ENCODE data around the gene SLC26A6. TPM values are rescaled to one million over a fixed set of nuclear protein-coding genes. Genes with fewer than 3 reads are reported as not detected.

Gene SLC26A6
- total RNA-seq, 1 experiment from 2014 or later = 55.1 TPM

DNA sequence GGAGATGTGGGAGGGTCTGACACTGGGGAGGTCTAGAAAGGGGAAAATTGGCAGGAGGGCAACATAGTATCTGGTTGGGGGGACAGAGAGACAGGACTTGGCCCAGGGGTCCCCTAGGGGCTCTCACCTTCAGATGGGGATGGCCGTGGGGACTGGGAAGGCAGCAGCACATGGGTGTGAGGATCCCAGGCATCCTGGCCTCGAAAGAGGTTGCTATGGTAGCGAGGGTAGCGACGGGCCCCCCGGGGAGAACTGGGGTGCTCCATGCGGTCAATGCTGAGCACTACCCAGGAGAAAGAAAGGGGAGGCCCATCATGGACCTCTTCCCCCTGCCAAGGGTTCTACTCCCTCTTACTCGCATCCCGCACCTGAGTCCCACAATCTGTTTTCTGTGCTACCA lies 12.5 kb upstream of the SLC26A6 start (continued):
- TF ChIP-seq ZBTB33 (IDR thresholded peaks at IDR 0.05; ENCODE audit: extremely low read depth, insufficient replicate concordance, low read length) = no peak
- no peak for TF ChIP-seq CEBPB (IDR thresholded peaks at IDR 0.05; ENCODE audit: low read depth)
- TF ChIP-seq EZH2 (IDR thresholded peaks at IDR 0.05) = no peak
- no peak for TF ChIP-seq REST (IDR thresholded peaks at IDR 0.05; ENCODE audit: low read depth)

DNA sequence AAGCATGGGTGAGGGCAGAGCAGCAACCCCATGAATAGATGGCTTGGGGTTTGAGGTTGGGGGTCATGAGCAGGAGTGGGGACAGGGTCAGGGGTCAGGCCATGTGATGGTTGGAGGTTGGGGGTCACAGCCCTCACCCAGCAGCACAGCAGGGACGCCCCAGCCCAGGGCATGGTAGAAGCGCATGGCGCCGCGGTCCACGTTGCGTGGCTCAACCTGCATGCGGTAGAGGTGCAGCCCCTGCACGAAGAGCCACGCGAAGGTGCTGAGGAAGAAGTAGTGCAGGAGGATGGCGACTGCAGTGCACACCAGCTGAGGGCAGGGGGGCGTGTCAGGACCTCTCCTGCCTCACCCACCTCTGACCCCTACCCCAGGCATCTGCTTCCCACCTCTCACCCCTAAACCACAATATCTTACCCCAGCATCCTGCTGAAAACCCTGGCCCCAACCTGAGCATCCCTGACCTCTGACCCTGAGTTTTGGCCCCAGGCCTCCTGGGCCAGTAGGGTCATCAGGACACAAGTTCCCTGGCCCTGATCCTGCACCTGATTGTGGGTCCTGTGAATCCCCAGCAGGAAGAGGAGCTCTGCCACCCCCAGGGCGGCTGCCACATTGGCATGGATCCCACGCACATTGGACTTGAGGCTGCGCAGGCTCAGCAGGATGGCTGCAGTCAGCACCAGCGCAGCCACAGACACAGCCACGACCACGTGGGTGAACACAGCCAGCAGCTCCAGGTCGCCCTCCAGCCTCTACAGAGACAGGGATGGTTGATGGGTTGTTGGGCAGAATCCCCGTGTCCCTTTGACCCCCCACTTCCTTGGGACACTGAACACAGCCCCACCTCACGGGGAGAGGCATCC lies 9.9 kb upstream of the SLC26A6 start:
- Histone ChIP-seq H2AFZ (ENCODE audit: low read depth, low read length, poor library complexity, severe bottlenecking) (no peak overlapping the region), H3K9ac (ENCODE audit: low read length) (no peak overlapping the region), H3K36me3 (ENCODE audit: control insufficient read depth in 1 of 2, insufficient read depth in 2 of 2, low read length in 2 of 2) (no peaks in the 10 kb centered on the region), H3K4me3 (replicated peaks in 1 of 2; ENCODE audit: low read depth in 1 of 2, low read length in 2 of 2) (no peak overlapping the region), H3K79me2 (ENCODE audit: insufficient read depth, low read length) (no peaks in the 10 kb centered on the region), H3K4me1 (ENCODE audit: control insufficient read depth in 1 of 2, insufficient read depth in 2 of 2, low read length in 2 of 2) (no peaks in the 10 kb centered on the region), H3K4me2 (ENCODE audit: low read length) (no peak overlapping the region), H3K27ac (ENCODE audit: low read depth, low read length) (no peak overlapping the region), H3K9me3 (ENCODE audit: control insufficient read depth in 1 of 2, insufficient read depth in 1 of 2, low read depth in 1 of 2, low read length in 2 of 2) (no peaks in the 10 kb centered on the region), H3K9me2 (ENCODE audit: insufficient read depth) (no peaks in the 10 kb centered on the region), H4K20me1 (ENCODE audit: insufficient read depth) (no peaks in the 10 kb centered on the region), H3K27me3 (ENCODE audit: insufficient read depth, low read length) (no peaks in the 10 kb centered on the region)
- intact Hi-C loops (cut with micrococcal nuclease) = no loop called here
- no TSS peak for BruUV-seq (replicated peaks)
- POLR2A ChIA-PET = no interaction called here
- ATAC-seq (no peak), DNase-seq (ENCODE audit: low read depth, low spot score) (no peak)
- CTCF ChIA-PET = no interaction called here
- RAD21 ChIA-PET (ENCODE audit: low non-redundant PET in 1 of 2, low total read pairs in 2 of 2, uncharacterized antibody in 2 of 2, unreplicated experiment in 2 of 2) = no interaction called here
- no peak for TF ChIP-seq SP1 (IDR thresholded peaks at IDR 0.05; ENCODE audit: low read depth)
- no peak for TF ChIP-seq EZH2 (IDR thresholded peaks at IDR 0.05)
- TF ChIP-seq TCF7L2 (IDR thresholded peaks at IDR 0.05; ENCODE audit: borderline replicate concordance, extremely low read depth, insufficient read depth, insufficient read length) = no peak
- TF ChIP-seq ZBTB33 (IDR thresholded peaks at IDR 0.05; ENCODE audit: extremely low read depth, insufficient replicate concordance, low read length) = no peak
- TF ChIP-seq, protein P1, sequence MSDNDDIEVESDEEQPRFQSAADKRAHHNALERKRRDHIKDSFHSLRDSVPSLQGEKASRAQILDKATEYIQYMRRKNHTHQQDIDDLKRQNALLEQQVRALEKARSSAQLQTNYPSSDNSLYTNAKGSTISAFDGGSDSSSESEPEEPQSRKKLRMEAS (IDR thresholded peaks at IDR 0.05) = no peak
- no peak for TF ChIP-seq FOSL1 (IDR thresholded peaks at IDR 0.05; ENCODE audit: low read depth)
- TF ChIP-seq EZH2phosphoT487 (IDR thresholded peaks at IDR 0.05; ENCODE audit: borderline replicate concordance) = no peak
- no peak for TF ChIP-seq EGR1 (IDR thresholded peaks at IDR 0.05; ENCODE audit: low read depth)
- no peak for TF ChIP-seq POLR2A (IDR thresholded peaks at IDR 0.05; ENCODE audit: borderline replicate concordance, extremely low read depth, insufficient read depth, insufficient read length)
- no peak for TF ChIP-seq CEBPB (IDR thresholded peaks at IDR 0.05; ENCODE audit: low read depth)
